Thoracic aorta (tissue), 2 donors: ENCODE results near the gene RTN3. TPM values are rescaled to one million over a fixed set of nuclear protein-coding genes. Genes with fewer than 3 reads are reported as not detected.

Experiments used
- ATAC-seq: fragments of 150-250 bp; one replicate; pipeline ENCODE4 v1.8.0; 2017; ENCODE audit warnings: low read depth; ENCODE audit not compliant: insufficient number of reproducible peaks, low FRiP score
- DNase-seq: peaks from one replicate; pipeline ENCODE4 v3.0.0-alpha.2; 2020; ENCODE audit warnings: low spot score
- H3K27ac ChIP-seq, 2 donors: fragments of 200-600 bp; sonication (generic); 1 replicate in 1 of 2; 2 replicates in 1 of 2; pipeline ENCODE4 v1.5.1; 2016; ENCODE audit warnings: mild to moderate bottlenecking in 2 of 2, moderate library complexity in 2 of 2
- H3K27me3 ChIP-seq: fragments of 200-600 bp; sonication (generic); replicated peaks from 2 replicates; pipeline ENCODE4 v1.6.0; 2016; ENCODE audit warnings: mild to moderate bottlenecking; ENCODE audit not compliant: insufficient read depth
- H3K36me3 ChIP-seq: fragments of 200-600 bp; sonication (generic); one replicate; pipeline ENCODE4 v1.5.1; 2016
- H3K4me1 ChIP-seq, 2 donors: fragments of 200-600 bp; sonication (generic); 1 replicate in 1 of 2; 2 replicates in 1 of 2; pipeline versions ENCODE4 v1.5.1 to v1.6.0; 2016; ENCODE audit warnings: low read depth in 2 of 2, mild to moderate bottlenecking in 1 of 2; ENCODE audit not compliant: control insufficient read depth in 1 of 2
- H3K4me3 ChIP-seq: fragments of 200-600 bp; sonication (generic); 2 replicates; pipeline ENCODE4 v1.5.1; 2016; ENCODE audit warnings: mild to moderate bottlenecking
- H3K9me3 ChIP-seq: fragments of 200-600 bp; sonication (generic); 2 replicates; pipeline ENCODE4 v1.5.1; 2016
- total RNA-seq, 2 donors: library from RNA; depleted of rRNA; stranded (reverse); fragments of >200 nt; gene quantifications; one replicate each; pipeline versions ENCODE4 v1.1.0 to v1.2.3, GENCODE V29; 2016
- TF ChIP-seq, protein P1 (sequence below): fragments of 200-600 bp; sonication (generic); IDR thresholded peaks from one replicate; pipeline ENCODE4 v1.5.1; 2019; ENCODE audit warnings: antibody characterized with exemption

RTN3 gene
- total RNA-seq, 2 donors from 2014 or later, result 75.1 to 91.1 TPM

DNA sequence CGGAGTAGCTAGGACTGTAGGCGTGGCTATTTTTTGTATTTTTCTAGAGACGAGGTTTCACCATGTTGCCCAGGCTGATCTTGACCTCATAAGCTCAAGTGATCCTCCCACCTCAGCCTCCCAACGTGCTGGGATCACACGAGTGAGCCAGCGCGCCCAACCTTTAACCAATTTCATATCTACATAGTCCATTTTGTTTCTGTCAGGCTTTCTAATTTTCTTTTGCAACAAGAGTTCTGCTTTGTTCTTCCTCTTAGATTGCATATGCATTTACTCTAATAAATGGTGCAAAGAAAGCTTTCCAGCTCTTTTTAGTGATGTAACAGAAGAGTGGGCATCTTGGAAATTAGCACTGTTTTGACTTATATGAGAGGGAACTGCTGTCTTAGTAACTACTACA is 13.3 kb downstream of the RTN3 start:
- DNase-seq (no peak), ATAC-seq (no peak)
- TF ChIP-seq, protein P1, sequence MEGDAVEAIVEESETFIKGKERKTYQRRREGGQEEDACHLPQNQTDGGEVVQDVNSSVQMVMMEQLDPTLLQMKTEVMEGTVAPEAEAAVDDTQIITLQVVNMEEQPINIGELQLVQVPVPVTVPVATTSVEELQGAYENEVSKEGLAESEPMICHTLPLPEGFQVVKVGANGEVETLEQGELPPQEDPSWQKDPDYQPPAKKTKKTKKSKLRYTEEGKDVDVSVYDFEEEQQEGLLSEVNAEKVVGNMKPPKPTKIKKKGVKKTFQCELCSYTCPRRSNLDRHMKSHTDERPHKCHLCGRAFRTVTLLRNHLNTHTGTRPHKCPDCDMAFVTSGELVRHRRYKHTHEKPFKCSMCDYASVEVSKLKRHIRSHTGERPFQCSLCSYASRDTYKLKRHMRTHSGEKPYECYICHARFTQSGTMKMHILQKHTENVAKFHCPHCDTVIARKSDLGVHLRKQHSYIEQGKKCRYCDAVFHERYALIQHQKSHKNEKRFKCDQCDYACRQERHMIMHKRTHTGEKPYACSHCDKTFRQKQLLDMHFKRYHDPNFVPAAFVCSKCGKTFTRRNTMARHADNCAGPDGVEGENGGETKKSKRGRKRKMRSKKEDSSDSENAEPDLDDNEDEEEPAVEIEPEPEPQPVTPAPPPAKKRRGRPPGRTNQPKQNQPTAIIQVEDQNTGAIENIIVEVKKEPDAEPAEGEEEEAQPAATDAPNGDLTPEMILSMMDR, result no peak
- Histone ChIP-seq H3K9me3 (no peaks in the 10 kb centered on the region), H3K4me1 (peaks cover 11 to 12% of the 10 kb centered on the region in 2 donors), H3K36me3 (no peaks in the 10 kb centered on the region), H3K4me3 (no peak overlapping the region), H3K27ac (no peak overlapping the region), H3K27me3 (no peaks in the 10 kb centered on the region)

DNA sequence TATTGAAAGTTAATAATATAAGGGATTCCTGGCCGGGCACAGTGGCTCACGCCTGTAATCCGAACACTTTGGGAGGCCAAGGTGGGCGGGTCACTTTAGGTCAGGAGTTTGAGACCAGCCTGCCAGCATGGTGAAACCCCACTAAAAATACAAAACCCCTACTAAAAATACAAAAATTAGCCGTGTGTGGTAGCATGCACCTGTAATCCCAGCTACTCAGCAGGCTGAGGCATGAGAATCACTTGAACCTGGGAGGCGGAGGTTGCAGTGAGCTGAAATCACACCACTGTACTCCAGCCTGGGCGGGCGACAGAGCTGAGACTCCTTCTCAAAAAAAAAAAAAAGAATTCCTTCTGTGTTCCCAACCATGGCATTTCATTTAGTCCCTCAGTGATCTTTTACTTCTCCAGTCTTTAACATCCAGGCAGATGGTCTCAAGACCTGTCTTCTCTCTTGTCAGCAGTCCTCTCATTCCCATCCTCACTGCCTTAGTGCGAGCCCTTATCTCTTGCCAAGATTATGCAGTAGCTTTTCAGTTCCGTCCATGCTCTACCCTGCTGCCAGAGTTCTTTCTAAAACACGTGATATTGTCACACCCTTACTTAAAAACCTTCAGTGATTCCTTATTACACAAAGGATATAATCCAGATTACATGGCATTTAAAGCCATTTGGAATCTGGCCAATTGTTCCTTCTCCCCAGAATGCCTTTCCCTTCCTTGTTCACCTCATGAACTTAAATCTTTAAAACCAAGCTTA is 17.9 kb downstream of the RTN3 start:
- Histone ChIP-seq H3K4me3 (no peak overlapping the region), H3K9me3 (no peaks in the 10 kb centered on the region), H3K36me3 (no peaks in the 10 kb centered on the region), H3K4me1 (peaks cover 6 to 17% of the 10 kb centered on the region in 2 donors), H3K27me3 (no peaks in the 10 kb centered on the region), H3K27ac (no peak overlapping the region)
- no peak for DNase-seq
- ATAC-seq, result no peak
- TF ChIP-seq, protein P1, result no peak

GRCh38 chr11:63699896-63700295 is 18.6 kb downstream of the RTN3 start:
- no peaks in the 10 kb centered on the region for H3K9me3 ChIP-seq
- TF ChIP-seq, protein P1, result no peak
- no peak overlapping the region for H3K4me3 ChIP-seq
- no peaks in the 10 kb centered on the region for H3K27me3 ChIP-seq
- H3K36me3 ChIP-seq, result no peaks in the 10 kb centered on the region
- ATAC-seq, result no peak
- no peak for DNase-seq
- no peak overlapping the region for H3K27ac ChIP-seq
- peaks cover 14 to 23% of the 10 kb centered on the region in 2 donors for H3K4me1 ChIP-seq

DNA sequence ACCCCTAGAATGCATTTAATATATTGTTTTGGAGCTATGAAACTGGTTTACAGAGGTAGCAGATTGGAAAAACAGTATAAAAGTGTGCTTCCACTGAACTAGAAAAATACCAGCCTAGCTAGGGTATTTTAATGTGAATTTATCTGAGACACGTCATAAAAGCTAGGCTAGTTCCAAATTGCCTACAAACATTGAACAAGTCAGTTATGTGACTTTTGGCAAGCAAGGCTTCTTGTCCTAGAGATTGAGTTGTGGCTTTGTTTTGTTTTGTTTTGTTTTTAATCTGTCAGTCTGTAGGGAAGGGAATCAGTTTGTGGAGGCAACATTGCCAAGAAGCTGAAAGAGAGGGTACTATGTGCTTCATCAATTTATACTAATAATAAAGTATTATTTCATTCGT is 24.2 kb downstream of the RTN3 start:
- H3K4me1 ChIP-seq, result peaks cover 20 to 26% of the 10 kb centered on the region in 2 donors
- no peaks in the 10 kb centered on the region for H3K27me3 ChIP-seq
- ATAC-seq, result no peak
- no peak for DNase-seq
- H3K9me3 ChIP-seq, result no peaks in the 10 kb centered on the region
- no peak overlapping the region for H3K4me3 ChIP-seq
- no peak overlapping the region for H3K27ac ChIP-seq
- TF ChIP-seq, protein P1, result no peak
- H3K36me3 ChIP-seq, result no peaks in the 10 kb centered on the region

- DNase-seq (no peak), ATAC-seq (no peak)
- H3K36me3 ChIP-seq, result no peaks in the 10 kb centered on the region
- no peak overlapping the region for H3K27ac ChIP-seq
- H3K4me3 ChIP-seq, result no peak overlapping the region
- TF ChIP-seq, protein P1, result no peak
- H3K4me1 ChIP-seq, result peaks cover 20 to 26% of the 10 kb centered on the region in 2 donors
- H3K27me3 ChIP-seq, result no peaks in the 10 kb centered on the region
- no peaks in the 10 kb centered on the region for H3K9me3 ChIP-seq
These were observed 27.5 kb downstream of the RTN3 start for GRCh38 chr11:63708764-63709163.
